Vagina (tissue), 2 donors: ENCODE data around the gene RAB44. TPM values are rescaled to one million over a fixed set of nuclear protein-coding genes. Genes with fewer than 3 reads are reported as not detected.
A peak's percentile ranks its signal among the peaks of the same experiment; 100 is the strongest.

ENCODE experiments used
- DNase-seq, 2 donors: peaks; one replicate each; pipeline ENCODE4 v3.0.0-alpha.2; 2017; ENCODE audit errors: extremely low spot score in 2 of 2
- H3K27ac ChIP-seq: fragments of 200-600 bp; sonication (generic); one replicate; pipeline ENCODE4 v1.5.1; 2019
- H3K27me3 ChIP-seq: fragments of 200-600 bp; sonication (generic); one replicate; pipeline ENCODE4 v1.5.1; 2019
- H3K36me3 ChIP-seq, 2 donors: fragments of 200-600 bp; sonication (generic); one replicate each; pipeline ENCODE4 v1.5.1; 2017 to 2019
- H3K4me1 ChIP-seq: fragments of 200-600 bp; sonication (generic); one replicate; pipeline ENCODE4 v1.5.1; 2019
- H3K4me3 ChIP-seq, 2 donors: fragments of 200-600 bp; sonication (generic); 1 replicate in 1 of 2; 2 replicates in 1 of 2; pipeline ENCODE4 v1.5.1; 2016 to 2019
- H3K9me3 ChIP-seq: fragments of 200-600 bp; sonication (generic); one replicate; pipeline ENCODE4 v1.5.1; 2019
- CTCF ChIP-seq, 3 experiments: fragments of 450-650 bp in 2 of 3; fragments of 200-600 bp in 1 of 3; sonication (generic) in 1 of 3; IDR thresholded peaks; one replicate each; pipeline ENCODE4 v1.5.1; 2017 to 2019; ENCODE audit warnings: antibody characterized with exemption in 3 of 3, mild to moderate bottlenecking in 2 of 3, moderate library complexity in 2 of 3
- POLR2A ChIP-seq, 2 donors: fragments of 450-650 bp; IDR thresholded peaks; one replicate each; pipeline ENCODE4 v1.6.1; 2017; ENCODE audit warnings: antibody characterized with exemption in 2 of 2, mild to moderate bottlenecking in 2 of 2, moderate library complexity in 2 of 2
- POLR2AphosphoS5 ChIP-seq, 2 donors: sonication (generic); formaldehyde crosslinking; IDR thresholded peaks; one replicate each; pipeline ENCODE4 v1.9.0; 2017; ENCODE audit warnings: antibody characterized with exemption in 2 of 2, mild to moderate bottlenecking in 2 of 2, low read depth in 1 of 2; ENCODE audit not compliant: insufficient read depth in 1 of 2
- intact Hi-C: fragments of 100-400 bp; cut with DNase I; formaldehyde crosslinking; loops from one replicate; pipeline ENCODE4 v1.15.1; 2023
- total RNA-seq: library from RNA; depleted of rRNA; stranded (reverse); fragments of >200 nt; gene quantifications from one replicate; pipeline ENCODE4 v1.2.3, GENCODE V29; 2016

RAB44 gene
- total RNA-seq, 1 donor from 2014 or later = 0.49 TPM

GRCh38 chr6:36655085-36655724 lies 42.4 kb upstream of the RAB44 start:
- TF ChIP-seq POLR2AphosphoS5 (IDR thresholded peaks at IDR 0.05; ENCODE audit: insufficient read depth in 1 of 2, low read depth in 1 of 2) = no peak
- no peak for TF ChIP-seq POLR2A (IDR thresholded peaks at IDR 0.05)
- no peak for TF ChIP-seq CTCF (IDR thresholded peaks at IDR 0.05)
- H3K4me3 ChIP-seq = no peak overlapping the region
- no peak overlapping the region for H3K27ac ChIP-seq
- DNase-seq = no peak
- H3K36me3 ChIP-seq = no peaks in the 10 kb centered on the region
- intact Hi-C loops = no loop called here
- H3K4me1 ChIP-seq = peaks cover 16% of the 10 kb centered on the region
- no peaks in the 10 kb centered on the region for H3K9me3 ChIP-seq
- H3K27me3 ChIP-seq = no peaks in the 10 kb centered on the region

GRCh38 chr6:36656441-36656840 lies 41.2 kb upstream of the RAB44 start:
- TF ChIP-seq CTCF (IDR thresholded peaks at IDR 0.05) (no peak), POLR2AphosphoS5 (IDR thresholded peaks at IDR 0.05; ENCODE audit: insufficient read depth in 1 of 2, low read depth in 1 of 2) (no peak), POLR2A (IDR thresholded peaks at IDR 0.05) (no peak)
- Histone ChIP-seq H3K4me1 (peaks cover 27% of the 10 kb centered on the region), H3K4me3 (no peak overlapping the region), H3K27ac (no peak overlapping the region), H3K9me3 (no peaks in the 10 kb centered on the region), H3K27me3 (no peaks in the 10 kb centered on the region), H3K36me3 (no peaks in the 10 kb centered on the region)
- DNase-seq = no peak
- intact Hi-C loops = no loop called here

GRCh38 chr6:36657271-36657670 lies 40.4 kb upstream of the RAB44 start:
- no peak for DNase-seq
- Histone ChIP-seq H3K36me3 (no peaks in the 10 kb centered on the region), H3K27ac (no peak overlapping the region), H3K4me1 (peaks cover 27% of the 10 kb centered on the region), H3K27me3 (no peaks in the 10 kb centered on the region), H3K4me3 (no peak overlapping the region), H3K9me3 (no peaks in the 10 kb centered on the region)
- no peak for TF ChIP-seq POLR2A (IDR thresholded peaks at IDR 0.05)
- TF ChIP-seq CTCF (IDR thresholded peaks at IDR 0.05) = no peak
- TF ChIP-seq POLR2AphosphoS5 (IDR thresholded peaks at IDR 0.05; ENCODE audit: insufficient read depth in 1 of 2, low read depth in 1 of 2) = no peak
- intact Hi-C loops = no loop called here

GRCh38 chr6:36657942-36658544 lies 39.6 kb upstream of the RAB44 start:
- no peak overlapping the region for H3K27ac ChIP-seq

More at GRCh38 chr6:36657942-36658544, 39.6 kb upstream of the RAB44 start:
- Histone ChIP-seq H3K4me1 (peaks cover 27% of the 10 kb centered on the region), H3K27me3 (no peaks in the 10 kb centered on the region), H3K9me3 (no peaks in the 10 kb centered on the region), H3K36me3 (no peaks in the 10 kb centered on the region), H3K4me3 (no peak overlapping the region)
- no peak for DNase-seq
- TF ChIP-seq POLR2AphosphoS5 (IDR thresholded peaks at IDR 0.05; ENCODE audit: insufficient read depth in 1 of 2, low read depth in 1 of 2) (peak in 1 of 2 donors; percentile 18), POLR2A (IDR thresholded peaks at IDR 0.05) (no peak), CTCF (IDR thresholded peaks at IDR 0.05) (no peak)
- intact Hi-C loops = no loop called here
